A673 (cell line): ENCODE data around the gene NR0B2. TPM values are rescaled to one million over a fixed set of nuclear protein-coding genes. Genes with fewer than 3 reads are reported as not detected.

ENCODE experiments used
- BruUV-seq: library from RNA; stranded (reverse); fragments of 400-500 nt; replicated peaks from 2 replicates; lab custom pipeline; 2021; lab: Mats Ljungman, UMichigan
- CTCF ChIA-PET: fragments of 300-600 bp; sonication (Branson Sonifier 250); formaldehyde crosslinking; loops from one replicate; lab custom pipeline; 2022; ENCODE audit warnings: antibody characterized with exemption; lab: Charles Lee
- POLR2A ChIA-PET: fragments of 300-600 bp; sonication (Branson Sonifier 250); formaldehyde crosslinking; loops from one replicate; lab custom pipeline; 2022; ENCODE audit warnings: antibody characterized with exemption; ENCODE audit not compliant: low non-redundant PET; lab: Charles Lee
- DNase-seq: peaks from one replicate; pipeline ENCODE4 v3.0.0-alpha.2; 2015; ENCODE audit warnings: low spot score
- H3K27ac ChIP-seq: fragments of 200-600 bp; sonication (generic); 2 replicates; pipeline ENCODE4 v1.5.1; 2016; ENCODE audit warnings: mixed run types, low read depth, mild to moderate bottlenecking, mixed read lengths, antibody characterized with exemption, low read length; ENCODE audit not compliant: poor library complexity, severe bottlenecking
- H3K27me3 ChIP-seq: fragments of 200-600 bp; sonication (generic); replicated peaks from 2 replicates; pipeline ENCODE4 v1.6.1; 2017; ENCODE audit warnings: mixed run types, low read depth, mild to moderate bottlenecking, mixed read lengths, antibody characterized with exemption, low read length; ENCODE audit not compliant: insufficient read depth, poor library complexity
- H3K36me3 ChIP-seq: fragments of 200-600 bp; sonication (generic); 2 replicates; pipeline ENCODE4 v1.6.1; 2016; ENCODE audit warnings: mixed run types, mild to moderate bottlenecking, mixed read lengths, antibody characterized with exemption, low read length; ENCODE audit not compliant: insufficient read depth, poor library complexity, severe bottlenecking
- H3K4me1 ChIP-seq: fragments of 200-600 bp; sonication (generic); 2 replicates; pipeline ENCODE4 v1.6.1; 2017; ENCODE audit warnings: mixed run types, mild to moderate bottlenecking, mixed read lengths, antibody characterized with exemption, low read length; ENCODE audit not compliant: insufficient read depth, poor library complexity, severe bottlenecking
- H3K4me3 ChIP-seq: fragments of 200-600 bp; sonication (generic); 2 replicates; pipeline ENCODE4 v1.5.1; 2016; ENCODE audit warnings: low read depth, mixed run types, mild to moderate bottlenecking, mixed read lengths, low read length; ENCODE audit not compliant: poor library complexity, severe bottlenecking
- H3K9me3 ChIP-seq: fragments of 200-600 bp; sonication (generic); 2 replicates; pipeline ENCODE4 v1.6.1; 2016; ENCODE audit warnings: mixed run types, low read depth, mild to moderate bottlenecking, mixed read lengths, antibody characterized with exemption, low read length; ENCODE audit not compliant: poor library complexity, severe bottlenecking
- EZH2 ChIP-seq: fragments of 200-600 bp; sonication (generic); IDR thresholded peaks from 2 replicates; pipeline ENCODE4 v1.6.1; 2017; ENCODE audit warnings: borderline replicate concordance, low read depth, mild to moderate bottlenecking, mixed read lengths, antibody characterized with exemption, low read length; ENCODE audit not compliant: poor library complexity, severe bottlenecking
- intact Hi-C: fragments of 100-400 bp; cut with micrococcal nuclease; formaldehyde crosslinking; loops from one replicate; pipeline ENCODE4 v1.10.0; 2022; ENCODE audit not compliant: unreplicated experiment
- total RNA-seq: library from RNA; stranded (reverse); gene quantifications from 2 replicates; pipeline ENCODE4 v1.2.3, GENCODE V29; 2021
- TF ChIP-seq, protein P1 (sequence below): fragments of 300-800, 200-600 bp; sonication (generic); conservative IDR thresholded peaks from 2 replicates; pipeline ENCODE4 v1.5.1; 2017; ENCODE audit warnings: low read depth, mild to moderate bottlenecking, antibody characterized with exemption, low read length, moderate library complexity, mixed read lengths

NR0B2 gene
- total RNA-seq, 1 experiment from 2014 or later, result not detected

- Histone ChIP-seq H3K4me3 (no peak overlapping the region), H3K9me3 (no peaks in the 10 kb centered on the region), H3K27me3 (no peaks in the 10 kb centered on the region), H3K36me3 (peaks cover 36% of the 10 kb centered on the region), H3K4me1 (no peaks in the 10 kb centered on the region), H3K27ac (no peak overlapping the region)
- no peak for TF ChIP-seq EZH2
- TF ChIP-seq, protein P1, sequence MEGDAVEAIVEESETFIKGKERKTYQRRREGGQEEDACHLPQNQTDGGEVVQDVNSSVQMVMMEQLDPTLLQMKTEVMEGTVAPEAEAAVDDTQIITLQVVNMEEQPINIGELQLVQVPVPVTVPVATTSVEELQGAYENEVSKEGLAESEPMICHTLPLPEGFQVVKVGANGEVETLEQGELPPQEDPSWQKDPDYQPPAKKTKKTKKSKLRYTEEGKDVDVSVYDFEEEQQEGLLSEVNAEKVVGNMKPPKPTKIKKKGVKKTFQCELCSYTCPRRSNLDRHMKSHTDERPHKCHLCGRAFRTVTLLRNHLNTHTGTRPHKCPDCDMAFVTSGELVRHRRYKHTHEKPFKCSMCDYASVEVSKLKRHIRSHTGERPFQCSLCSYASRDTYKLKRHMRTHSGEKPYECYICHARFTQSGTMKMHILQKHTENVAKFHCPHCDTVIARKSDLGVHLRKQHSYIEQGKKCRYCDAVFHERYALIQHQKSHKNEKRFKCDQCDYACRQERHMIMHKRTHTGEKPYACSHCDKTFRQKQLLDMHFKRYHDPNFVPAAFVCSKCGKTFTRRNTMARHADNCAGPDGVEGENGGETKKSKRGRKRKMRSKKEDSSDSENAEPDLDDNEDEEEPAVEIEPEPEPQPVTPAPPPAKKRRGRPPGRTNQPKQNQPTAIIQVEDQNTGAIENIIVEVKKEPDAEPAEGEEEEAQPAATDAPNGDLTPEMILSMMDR, result no peak
- DNase-seq, result no peak
- intact Hi-C loops, result no loop called here
- ChIA-PET CTCF (no interaction called here), POLR2A (no interaction called here)
- BruUV-seq, result no TSS peak
Observed at GRCh38 chr1:26938659-26939025, 24.9 kb upstream of the NR0B2 start.

DNA sequence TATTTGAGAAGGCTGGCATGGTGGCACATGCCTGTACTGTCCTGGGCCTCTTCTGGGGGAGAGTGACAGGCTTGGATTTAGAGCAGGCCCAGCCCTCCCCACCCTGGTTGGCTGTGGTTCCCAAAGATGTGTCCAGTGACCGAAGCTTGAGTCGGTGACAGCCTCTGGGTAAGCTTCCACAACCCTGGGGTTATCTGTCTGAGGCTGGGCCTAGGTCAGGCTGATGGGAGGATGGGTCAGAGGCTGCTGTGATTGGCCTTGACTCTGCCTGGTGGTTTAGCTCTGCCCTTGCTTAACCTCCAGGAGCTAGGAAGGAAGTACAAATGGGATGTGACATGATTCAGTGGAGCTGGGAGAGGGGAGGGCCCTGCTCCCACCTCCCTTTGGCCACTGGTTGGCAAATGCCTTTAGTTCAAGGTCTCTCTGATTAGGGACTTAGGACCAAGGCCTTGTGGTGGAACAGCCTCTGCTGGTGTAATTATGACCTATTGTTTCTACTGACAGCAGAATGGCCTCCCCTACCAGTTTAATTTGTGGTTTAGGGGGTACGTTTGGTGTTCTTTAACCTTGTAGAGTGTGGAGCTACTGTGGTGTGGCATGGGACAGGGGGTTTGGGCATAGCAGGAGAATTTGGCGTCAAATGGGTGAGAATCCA, 24.4 kb upstream of the NR0B2 start:
- TF ChIP-seq EZH2, result no peak
- TF ChIP-seq, protein P1, result no peak
- H3K4me1 ChIP-seq, result no peaks in the 10 kb centered on the region
- H3K9me3 ChIP-seq, result no peaks in the 10 kb centered on the region
- no peaks in the 10 kb centered on the region for H3K27me3 ChIP-seq
- no peak overlapping the region for H3K4me3 ChIP-seq
- DNase-seq, result no peak
- H3K36me3 ChIP-seq, result peaks cover 31% of the 10 kb centered on the region
- no peak overlapping the region for H3K27ac ChIP-seq
- CTCF ChIA-PET, result no interaction called here
- no TSS peak for BruUV-seq
- intact Hi-C loops, result no loop called here
- POLR2A ChIA-PET, result no interaction called here

- H3K27me3 ChIP-seq, result no peaks in the 10 kb centered on the region
- no peak for DNase-seq
- no peak overlapping the region for H3K4me3 ChIP-seq
- no TSS peak for BruUV-seq
- intact Hi-C loops, result no loop called here
- no peak for TF ChIP-seq EZH2
- TF ChIP-seq, protein P1, result no peak
- ChIA-PET CTCF (no interaction called here), POLR2A (no interaction called here)
- peaks cover 20% of the 10 kb centered on the region for H3K36me3 ChIP-seq
- no peaks in the 10 kb centered on the region for H3K9me3 ChIP-seq
- H3K4me1 ChIP-seq, result no peaks in the 10 kb centered on the region
- no peak overlapping the region for H3K27ac ChIP-seq
Observed at GRCh38 chr1:26936823-26937222, 23.0 kb upstream of the NR0B2 start.
